HG03196 (cell line): ENCODE results near the gene SLC6A3.

ENCODE experiments used
- ATAC-seq: cut with Tn5 transposase; IDR thresholded peaks from one replicate; pipeline ENCODE4 v1.9.1; 2021; ENCODE audit not compliant: unreplicated experiment

SLC6A3 gene

GRCh38 chr5:1445313-1445688 is at the start of gene SLC6A3:
SLC6A3 (minus strand) TSS chr5:1445440; CDS start chr5:1443197, 2,243 bp downstream.
- ATAC-seq, result no peak

DNA sequence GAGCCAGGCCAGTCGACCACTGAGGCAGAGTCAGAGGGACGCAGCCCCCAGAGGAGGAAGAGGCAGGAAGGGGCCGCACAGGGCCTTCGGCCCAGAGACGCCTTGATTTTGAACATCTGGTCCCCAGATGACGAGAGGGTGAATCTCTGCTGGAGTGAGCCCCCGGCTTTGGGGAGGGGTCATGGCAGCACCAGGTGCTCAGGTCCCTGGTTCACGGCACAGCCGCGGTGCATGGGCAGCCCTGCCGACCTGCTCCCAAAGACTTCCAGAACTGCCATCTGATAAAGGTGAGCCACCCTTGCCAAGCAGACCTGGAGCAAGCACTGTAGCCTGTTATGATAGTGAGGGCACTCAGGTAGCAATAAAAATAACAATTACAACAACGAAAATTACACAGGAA is 48.7 kb upstream of the SLC6A3 start:
- ATAC-seq, result no peak

GRCh38 chr5:1493413-1493812 is 48.2 kb upstream of the SLC6A3 start:
- ATAC-seq, result no peak

GRCh38 chr5:1492757-1493156 is 47.5 kb upstream of the SLC6A3 start:
- no peak for ATAC-seq

DNA sequence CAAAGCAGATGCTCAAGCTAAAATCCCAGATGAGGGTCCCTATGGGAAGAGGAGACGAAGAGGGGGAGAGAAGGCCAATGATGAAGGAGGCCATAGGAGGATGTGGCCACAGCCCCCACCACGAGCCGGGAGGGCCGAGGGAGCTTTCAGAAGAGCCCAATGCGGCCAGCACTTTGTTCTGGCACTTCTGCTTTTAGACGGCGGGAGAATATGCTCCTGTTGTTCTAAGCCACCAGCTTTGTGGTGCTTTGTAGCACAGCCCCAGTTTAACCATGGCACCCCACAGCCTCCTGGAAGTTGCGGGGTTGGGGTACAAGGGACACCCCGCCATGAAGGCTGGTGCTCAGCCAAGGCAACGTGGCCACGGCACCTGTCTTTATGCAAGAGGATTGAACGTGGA is 45.1 kb upstream of the SLC6A3 start:
- ATAC-seq, result no peak

DNA sequence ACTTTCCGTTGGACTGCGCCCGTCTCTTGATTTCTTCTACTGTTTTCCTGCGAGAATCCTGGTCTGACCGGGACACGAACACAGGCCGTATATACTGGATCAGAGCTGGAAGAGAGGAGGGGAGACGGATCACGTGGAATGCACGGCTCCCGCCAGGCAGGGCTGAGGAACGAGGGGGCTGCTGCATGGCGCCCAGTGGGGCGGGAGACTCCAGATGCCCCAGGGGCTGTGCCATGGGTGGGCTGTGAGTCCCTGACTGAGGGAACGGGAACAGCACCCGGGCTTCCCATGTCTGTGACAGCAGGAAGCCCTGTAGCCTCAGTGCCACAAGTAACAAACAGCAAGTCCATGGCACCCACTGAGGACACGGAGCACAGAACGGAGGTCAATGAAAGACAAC is 44.5 kb upstream of the SLC6A3 start:
- no peak for ATAC-seq

DNA sequence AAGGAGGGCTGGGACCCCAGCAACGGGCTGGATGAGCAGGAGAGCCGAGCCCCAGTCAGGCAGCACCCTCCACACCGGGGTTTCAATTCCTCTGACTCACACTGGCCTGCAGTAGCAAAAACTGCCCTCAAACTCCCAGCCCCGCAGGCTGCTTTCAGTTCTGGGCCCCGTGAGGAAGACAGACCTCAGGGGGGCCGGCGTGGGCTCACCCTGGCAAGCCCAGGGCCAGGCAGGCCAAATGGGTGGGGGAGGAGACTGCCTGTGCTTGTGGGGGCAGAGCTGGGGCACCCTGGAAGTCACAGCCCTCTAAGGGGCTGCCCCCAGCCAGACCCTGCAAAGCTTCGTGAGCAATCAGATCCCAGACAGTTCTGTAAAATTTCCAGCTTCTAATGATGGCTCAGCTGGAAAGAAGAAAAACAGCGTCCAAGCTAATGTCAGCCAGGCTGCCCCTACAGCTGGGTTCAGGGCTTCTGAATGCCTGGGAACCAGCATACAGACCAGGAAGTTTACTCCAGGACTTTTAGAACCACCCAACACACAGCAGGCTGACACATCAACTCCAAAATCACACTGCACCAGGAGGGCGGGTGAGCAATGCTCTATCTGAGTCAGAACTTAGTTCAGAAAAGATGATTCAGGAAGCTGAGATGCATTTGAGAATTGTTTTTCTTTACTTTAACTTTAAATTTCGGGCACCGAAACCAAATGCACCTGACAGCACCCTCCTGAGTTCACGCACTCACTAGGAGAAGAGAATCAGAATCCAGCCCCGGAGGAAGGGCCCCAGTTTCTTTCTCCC is 43.8 kb upstream of the SLC6A3 start:
- peak; percentile 50 for ATAC-seq

DNA sequence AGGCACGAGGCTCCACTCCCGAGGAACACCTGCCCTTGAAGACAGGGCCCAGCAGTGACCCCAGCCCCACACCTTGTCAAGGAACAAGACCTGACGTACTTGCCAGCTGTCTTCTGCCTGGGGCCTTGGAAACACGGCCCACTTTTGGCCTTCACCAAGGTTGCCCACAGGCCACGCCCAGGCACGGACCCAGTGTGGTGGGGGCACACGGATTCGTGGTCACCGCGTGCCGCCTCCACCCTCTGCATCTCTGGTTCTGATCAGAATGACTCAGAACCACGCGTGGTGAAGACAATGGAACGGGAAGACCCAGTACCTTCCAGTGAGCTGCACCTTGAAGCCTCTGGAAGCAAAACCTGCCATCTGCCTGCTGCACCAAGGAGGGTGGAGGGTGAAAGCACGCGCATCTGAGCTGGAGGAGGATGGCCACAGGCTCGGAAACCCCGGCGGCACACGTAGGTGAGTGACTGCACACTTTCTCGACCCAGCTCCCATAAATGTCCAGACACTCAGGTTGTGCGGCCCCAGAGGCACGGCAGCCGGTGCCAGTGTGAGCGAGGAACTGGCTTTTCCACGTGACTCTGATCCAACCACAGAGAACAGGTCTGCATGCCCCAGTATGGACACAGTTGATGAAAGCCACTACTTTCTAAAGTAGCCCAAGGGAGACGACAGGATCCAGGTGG is 42.0 kb upstream of the SLC6A3 start:
- ATAC-seq, result no peak

DNA sequence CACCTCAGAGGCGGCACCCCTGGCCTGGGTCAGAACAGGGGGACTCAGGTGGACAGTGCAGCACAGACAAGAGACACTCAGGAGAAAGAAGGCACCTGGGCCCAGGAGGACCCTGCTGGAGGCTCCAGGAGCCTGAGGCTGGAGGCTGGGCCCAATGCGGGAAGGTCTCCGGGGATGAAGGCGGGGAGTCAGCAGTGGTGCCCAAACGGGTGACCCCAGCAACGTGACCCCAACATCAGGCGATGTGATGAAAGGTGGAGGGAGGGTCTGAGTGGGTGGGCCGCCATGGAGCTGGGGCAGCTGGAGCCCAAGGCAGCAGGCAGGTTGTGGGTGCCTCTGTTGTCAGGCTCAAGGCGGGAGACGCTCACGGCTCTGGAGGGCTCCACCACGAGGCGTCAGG is 41.0 kb upstream of the SLC6A3 start:
- ATAC-seq, result no peak

DNA sequence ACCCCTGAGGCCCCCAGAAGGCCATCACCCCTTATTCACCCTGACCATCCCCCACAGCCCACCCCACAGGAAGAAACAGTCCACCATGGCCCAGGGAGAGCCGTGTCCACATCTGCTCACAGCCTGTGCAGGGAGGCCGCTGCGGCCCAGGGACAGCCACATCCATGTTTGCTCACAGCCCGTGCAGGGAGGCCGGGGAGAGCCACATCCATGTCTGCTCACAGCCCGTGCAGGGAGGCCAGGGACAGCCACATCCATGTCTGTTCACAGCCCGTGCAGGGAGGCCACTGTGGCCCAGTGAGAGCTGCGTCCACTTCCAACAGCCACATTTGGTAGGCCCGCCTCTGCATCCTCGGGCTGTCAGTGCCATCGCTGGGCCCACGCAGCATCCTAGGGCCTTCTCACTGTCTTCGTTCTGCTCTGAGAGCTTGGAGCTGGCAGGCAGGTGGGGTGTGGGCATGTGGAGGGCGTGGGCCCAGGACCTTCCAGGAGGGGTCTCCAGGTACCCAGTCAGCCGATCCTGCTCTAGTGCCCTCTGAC is 40.4 kb upstream of the SLC6A3 start:
- ATAC-seq, result no peak

DNA sequence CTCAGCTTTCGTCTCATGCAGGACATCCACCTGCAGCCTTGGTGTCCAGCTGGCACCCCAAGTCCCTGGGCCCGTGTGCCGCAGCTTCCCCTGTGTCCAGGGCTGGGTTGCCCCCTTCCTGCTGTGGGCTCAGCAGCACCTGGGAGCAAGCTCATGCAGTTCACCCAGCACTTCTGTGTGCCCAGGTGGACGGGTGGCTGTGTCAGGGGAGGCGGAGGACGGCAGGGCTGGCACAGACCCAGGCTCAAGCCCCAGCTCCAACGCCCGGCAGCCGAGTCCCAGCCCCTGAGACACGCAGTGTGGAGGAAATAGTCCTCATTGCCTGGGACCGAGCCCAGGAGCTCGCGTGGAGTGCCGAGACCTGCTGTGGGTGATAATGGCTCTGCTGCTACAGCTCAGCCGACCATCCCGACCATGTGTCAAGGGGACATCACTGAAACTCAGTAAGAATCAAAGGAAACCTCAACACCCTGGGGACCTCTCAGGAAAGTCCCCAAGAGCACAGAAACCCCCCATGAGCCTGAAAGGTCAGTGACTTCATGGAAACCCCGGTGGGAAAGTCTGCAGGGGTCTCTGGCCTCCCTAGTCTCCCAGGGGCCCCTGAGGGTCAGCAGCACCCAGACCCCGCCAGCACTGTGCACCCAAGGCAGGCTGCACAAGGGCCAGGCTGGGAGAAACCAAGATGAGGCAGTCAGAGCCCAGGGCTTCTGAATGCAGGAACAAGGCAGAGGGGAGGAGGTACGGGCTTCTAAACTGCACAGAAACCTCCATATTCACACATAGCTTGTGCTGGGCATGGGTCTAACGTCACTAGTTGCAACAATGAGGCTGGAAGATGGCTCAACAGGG is 39.7 kb upstream of the SLC6A3 start:
- peak; percentile 50 for ATAC-seq

- no peak for ATAC-seq
These were observed 38.9 kb upstream of the SLC6A3 start for GRCh38 chr5:1483856-1484729.

DNA sequence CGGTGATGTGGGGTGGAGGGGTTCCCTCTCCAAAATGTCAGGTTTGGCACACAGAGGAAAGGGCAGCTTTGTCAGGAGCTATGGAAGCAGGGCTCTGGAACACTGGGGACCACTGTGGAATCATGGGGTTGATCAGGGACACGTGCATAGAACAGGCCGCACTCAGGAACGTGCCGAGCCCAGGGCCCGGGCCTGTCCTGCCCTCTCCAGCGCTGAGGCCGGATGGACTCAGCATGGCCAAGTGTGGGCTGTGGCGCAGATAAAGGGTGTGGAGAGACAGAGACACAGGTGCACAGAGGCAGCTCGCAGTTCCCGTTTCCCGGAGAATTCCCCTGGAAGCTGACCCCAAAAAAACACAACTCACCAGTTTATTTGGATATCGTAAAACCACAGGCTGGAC is 37.8 kb upstream of the SLC6A3 start:
- no peak for ATAC-seq

DNA sequence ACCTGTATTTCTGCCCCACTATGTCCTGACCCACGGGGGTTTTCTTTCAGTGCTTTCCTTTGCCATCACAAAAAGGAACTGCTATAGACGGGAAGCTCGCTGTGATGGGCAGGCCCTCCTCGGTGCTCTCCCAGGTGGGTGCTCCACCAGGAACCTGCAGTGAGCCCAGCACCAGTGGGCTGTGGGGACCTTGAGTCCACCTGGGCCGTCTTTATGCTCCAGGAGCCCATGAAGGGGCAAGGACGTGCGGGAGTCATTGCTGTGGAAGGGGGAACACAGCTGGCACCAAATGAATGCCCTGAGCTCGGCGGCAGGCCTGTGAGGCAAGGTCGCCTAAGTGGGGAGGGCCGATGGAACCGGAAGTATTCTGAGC is 36.7 kb upstream of the SLC6A3 start:
- ATAC-seq, result no peak

GRCh38 chr5:1481266-1481958 is 36.2 kb upstream of the SLC6A3 start:
- ATAC-seq, result no peak

DNA sequence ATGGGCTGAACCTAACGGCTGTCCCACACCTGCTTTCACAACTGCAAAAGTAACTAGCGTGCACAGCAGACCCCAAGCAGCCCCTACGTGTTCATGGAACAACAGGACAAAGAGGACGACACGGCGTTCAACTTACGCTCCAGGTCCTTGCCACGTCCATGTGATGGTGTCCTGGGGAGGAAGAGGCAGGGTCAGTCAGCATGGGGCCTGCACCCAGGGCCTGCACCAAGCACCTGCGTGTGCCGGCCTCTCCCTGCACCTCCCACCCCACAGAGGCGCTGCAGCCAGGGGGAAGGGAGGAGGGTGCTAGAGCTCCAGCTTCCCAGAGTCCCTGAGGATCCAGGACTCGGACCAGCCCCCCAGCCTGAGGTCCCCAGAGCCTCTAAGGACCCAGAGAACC is 35.6 kb upstream of the SLC6A3 start:
- ATAC-seq, result no peak

GRCh38 chr5:1480217-1480616 is 35.0 kb upstream of the SLC6A3 start:
- no peak for ATAC-seq

DNA sequence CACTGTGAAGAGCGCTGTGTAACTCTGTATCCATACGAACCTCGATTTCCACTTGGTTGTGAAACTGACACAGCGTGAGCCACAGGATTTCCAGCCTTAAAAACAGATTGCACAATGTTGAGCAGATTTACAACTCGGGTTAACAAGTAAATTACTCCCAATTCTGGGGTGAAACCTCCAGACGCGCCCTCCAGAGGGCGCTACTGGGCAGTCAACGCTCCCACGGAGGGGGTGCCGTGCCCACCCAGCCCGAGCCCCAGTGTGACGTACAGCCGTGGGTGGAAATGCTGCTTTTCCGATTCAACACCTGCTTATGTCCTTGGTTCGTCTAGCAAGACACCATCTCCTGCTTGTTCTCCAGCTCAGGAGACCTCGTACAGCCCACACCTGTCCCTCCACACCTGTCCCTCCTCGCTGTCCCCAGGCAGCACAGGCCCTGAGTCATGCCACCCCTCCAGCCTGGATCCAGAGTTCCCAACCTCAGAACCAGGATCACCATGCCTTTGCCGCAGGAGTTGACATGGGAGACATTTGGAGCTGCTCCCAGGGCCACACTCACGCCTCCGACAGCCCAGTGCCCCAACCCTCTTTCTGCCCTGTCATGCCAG is 34.4 kb upstream of the SLC6A3 start:
- ATAC-seq, result no peak

GRCh38 chr5:1479066-1479465 is 33.8 kb upstream of the SLC6A3 start:
- ATAC-seq, result no peak
